SK-N-SH (cell line): ENCODE results near the gene SRD5A3. TPM values are rescaled to one million over a fixed set of nuclear protein-coding genes. Genes with fewer than 3 reads are reported as not detected.

ENCODE experiments used
- CTCF ChIA-PET: fragments of 300-600, 350-600 bp; formaldehyde crosslinking; extraction: SDS; loops from one replicate; lab custom pipeline; 2021; lab: Yijun Ruan, JAX
- POLR2A ChIA-PET: fragments of 350-600 bp; sonication (Branson Sonifier 250); formaldehyde crosslinking; extraction: SDS; loops from one replicate; lab custom pipeline; 2020; ENCODE audit warnings: antibody characterized with exemption, inconsistent platforms; lab: Yijun Ruan, JAX
- DNase-seq: peaks from one replicate; pipeline ENCODE4 v3.0.0; 2012
- H2AFZ ChIP-seq: fragments of 200-600 bp; sonication (generic); 2 replicates; pipeline ENCODE4 v1.8.1; 2016; ENCODE audit warnings: antibody characterized with exemption, mild to moderate bottlenecking, low read depth
- H3F3A ChIP-seq: fragments of 200-600 bp; sonication (generic); replicated peaks from 2 replicates; pipeline ENCODE3; 2016; ENCODE audit warnings: antibody characterized with exemption, mild to moderate bottlenecking; ENCODE audit not compliant: insufficient read depth
- H3K27ac ChIP-seq, 2 experiments: fragments of 200-500 bp in 1 of 2; fragments of 200-600 bp in 1 of 2; sonication (Bioruptor generic) in 1 of 2; sonication (generic), shearing (Covaris generic) in 1 of 2; 2 replicates each; pipeline versions ENCODE4 v1.5.1 to v1.6.1; 2014 to 2016; ENCODE audit warnings: low read depth in 2 of 2, inconsistent platforms in 1 of 2, low read length in 1 of 2, mild to moderate bottlenecking in 1 of 2, mixed read lengths in 1 of 2
- H3K27me3 ChIP-seq: fragments of 200-600 bp; sonication (generic), shearing (Covaris generic); 2 replicates; pipeline ENCODE4 v1.6.1; 2016; ENCODE audit warnings: mixed run types; ENCODE audit not compliant: insufficient read depth
- H3K36me3 ChIP-seq, 2 experiments: fragments of 200-500 bp in 1 of 2; fragments of 200-600 bp in 1 of 2; sonication (Bioruptor generic) in 1 of 2; sonication (generic) in 1 of 2; replicated peaks in 1 of 2; 2 replicates each; pipeline versions ENCODE3 to v1.5.1; 2014 to 2016; ENCODE audit warnings: low read length in 1 of 2, mild to moderate bottlenecking in 1 of 2; ENCODE audit not compliant: insufficient read depth in 2 of 2, control insufficient read depth in 1 of 2
- H3K4me1 ChIP-seq, 2 experiments: fragments of 200-500 bp in 1 of 2; fragments of 200-600 bp in 1 of 2; sonication (Bioruptor generic) in 1 of 2; sonication (generic), shearing (Covaris generic) in 1 of 2; 2 replicates each; pipeline versions ENCODE4 v1.5.1 to v1.6.1; 2014 to 2016; ENCODE audit warnings: low read depth in 1 of 2, low read length in 1 of 2, mixed run types in 1 of 2; ENCODE audit not compliant: insufficient read depth in 2 of 2, control insufficient read depth in 1 of 2
- H3K4me2 ChIP-seq: fragments of 200-600 bp; sonication (generic), shearing (Covaris generic); 2 replicates; pipeline ENCODE4 v1.6.1; 2017; ENCODE audit warnings: mixed run types
- H3K4me3 ChIP-seq, 2 experiments: fragments of 200-500 bp in 1 of 2; fragments of 200-600 bp in 1 of 2; sonication (Bioruptor generic) in 1 of 2; sonication (generic), shearing (Covaris generic) in 1 of 2; 2 replicates each; pipeline versions ENCODE4 v1.5.1 to v1.8.1; 2014 to 2016; ENCODE audit warnings: low read depth in 2 of 2, inconsistent platforms in 1 of 2, low read length in 1 of 2, mild to moderate bottlenecking in 1 of 2, mixed read lengths in 1 of 2, moderate library complexity in 1 of 2
- H3K79me2 ChIP-seq: fragments of 200-600 bp; sonication (generic); 2 replicates; pipeline ENCODE4 v1.8.1; 2017; ENCODE audit warnings: mild to moderate bottlenecking; ENCODE audit not compliant: insufficient read depth
- H3K9ac ChIP-seq: fragments of 200-600 bp; sonication (generic); 2 replicates; pipeline ENCODE4 v1.6.1; 2017; ENCODE audit warnings: mixed run types
- H3K9me2 ChIP-seq: fragments of 200-600 bp; sonication (generic); 2 replicates; pipeline ENCODE4 v1.6.1; 2017; ENCODE audit warnings: mixed run types
- H3K9me3 ChIP-seq: fragments of 200-600 bp; sonication (generic); 2 replicates; pipeline ENCODE4 v1.6.1; 2017; ENCODE audit warnings: mixed run types, mild to moderate bottlenecking, moderate library complexity
- H4K20me1 ChIP-seq: fragments of 200-600 bp; sonication (generic); 2 replicates; pipeline ENCODE4 v1.6.1; 2017; ENCODE audit warnings: mild to moderate bottlenecking, mixed run types; ENCODE audit not compliant: insufficient read depth
- ELF1 ChIP-seq: IDR thresholded peaks from 2 replicates; pipeline ENCODE4 v1.4.0; 2012
- EP300 ChIP-seq, 2 experiments: IDR thresholded peaks; 2 replicates each; pipeline versions ENCODE4 v1.4.0 to v1.6.1; 2012; ENCODE audit warnings: borderline replicate concordance in 1 of 2, low read depth in 1 of 2, low read length in 1 of 2
- EZH2phosphoT487 ChIP-seq: fragments of 200-600 bp; sonication (generic); IDR thresholded peaks from 2 replicates; pipeline ENCODE4 v1.6.1; 2017; ENCODE audit warnings: low read depth, mixed run types, mild to moderate bottlenecking, antibody characterized with exemption, moderate library complexity, borderline replicate concordance
- FOXM1 ChIP-seq: IDR thresholded peaks from 2 replicates; pipeline ENCODE4 v1.4.0; 2012; ENCODE audit warnings: low read depth, mild to moderate bottlenecking
- GABPA ChIP-seq: IDR thresholded peaks from 2 replicates; pipeline ENCODE4 v1.4.0; 2012; ENCODE audit warnings: low read depth, mild to moderate bottlenecking
- GATA2 ChIP-seq: sonication (generic); formaldehyde crosslinking; IDR thresholded peaks from 2 replicates; pipeline ENCODE4 v1.5.0; 2020; ENCODE audit warnings: mild to moderate bottlenecking, missing genetic modification reagents
- JUND ChIP-seq: IDR thresholded peaks from 2 replicates; pipeline ENCODE4 v1.4.0; 2012
- MEF2A ChIP-seq: IDR thresholded peaks from 2 replicates; pipeline ENCODE4 v1.4.0; 2012; ENCODE audit warnings: low read depth, borderline replicate concordance
- NRF1 ChIP-seq: IDR thresholded peaks from 2 replicates; pipeline ENCODE4 v1.6.1; 2012; ENCODE audit warnings: low read depth, mild to moderate bottlenecking, low read length
- PBX3 ChIP-seq: IDR thresholded peaks from 2 replicates; pipeline ENCODE4; 2012
- RAD21 ChIP-seq: IDR thresholded peaks from 2 replicates; pipeline ENCODE4 v1.6.1; 2012; ENCODE audit warnings: mild to moderate bottlenecking, low read length
- RCOR1 ChIP-seq: fragments of 150-350 bp; IDR thresholded peaks from 2 replicates; pipeline ENCODE4 v1.6.1; 2017; ENCODE audit warnings: antibody characterized with exemption, low read length
- SIN3A ChIP-seq: IDR thresholded peaks from 2 replicates; pipeline ENCODE4 v1.6.1; 2012; ENCODE audit warnings: low read depth, mild to moderate bottlenecking, low read length, moderate library complexity, borderline replicate concordance
- TAF1 ChIP-seq: IDR thresholded peaks from 2 replicates; pipeline ENCODE4 v1.6.1; 2012; ENCODE audit warnings: low read depth, mild to moderate bottlenecking, low read length, moderate library complexity, borderline replicate concordance
- TCF12 ChIP-seq: IDR thresholded peaks from 2 replicates; pipeline ENCODE4 v1.4.0; 2012
- USF2 ChIP-seq: fragments of 150-350 bp; IDR thresholded peaks from 2 replicates; pipeline ENCODE4 v1.6.1; 2017; ENCODE audit warnings: antibody characterized with exemption, low read length, low read depth, borderline replicate concordance
- YY1 ChIP-seq: IDR thresholded peaks from 2 replicates; pipeline ENCODE4 v1.4.0; 2012; ENCODE audit warnings: low read depth, mild to moderate bottlenecking
- WGBS: methylation state at CpG from one replicate; pipeline ENCODE4 v1.1.6; 2017; ENCODE audit warnings: low lambda C conversion rate; 5-methylcytosine and 5-hydroxymethylcytosine counted together
- polyA plus RNA-seq, 3 experiments: library from polyadenylated mRNA; depleted of rRNA; stranded (reverse); fragments of >200 nt; gene quantifications; 2 replicates each; pipeline ENCODE4 v1.2.3, GENCODE V29; 2012
- TF ChIP-seq, protein P1 (sequence below): IDR thresholded peaks from 2 replicates; pipeline ENCODE4 v1.4.0; 2012; ENCODE audit warnings: low read depth
- TF ChIP-seq, protein P2 (sequence below): fragments of 200-600 bp; sonication (generic); IDR thresholded peaks from 2 replicates; pipeline ENCODE4 v1.6.1; 2017; ENCODE audit warnings: antibody characterized with exemption, mild to moderate bottlenecking, moderate library complexity

Gene SRD5A3
- polyA plus RNA-seq, 1 of the 3 experiments (the other 2 are of a cell fraction), result 5.1 TPM

DNA sequence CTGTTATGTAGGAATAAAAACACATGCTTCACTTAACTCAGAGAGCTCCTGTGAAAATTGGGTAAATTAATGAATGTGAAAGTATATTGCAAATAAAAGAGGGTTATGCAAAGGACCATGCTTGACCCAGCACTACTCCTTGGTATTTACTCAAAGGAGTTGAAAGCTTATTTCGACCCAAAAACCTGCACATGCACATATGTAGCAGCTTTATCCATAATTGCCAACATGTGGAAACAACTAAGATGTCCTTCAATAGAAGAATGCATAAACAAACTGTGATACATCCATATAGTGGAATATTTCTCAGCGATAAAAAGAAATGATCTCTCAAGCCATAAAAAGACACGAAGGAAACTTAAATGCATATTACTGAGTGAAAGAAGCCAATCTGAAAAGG is 41.7 kb upstream of the SRD5A3 start:
- Histone ChIP-seq H3K36me3 (no peaks in the 10 kb centered on the region), H2AFZ (peak overlapping the region; percentile 76; the same call in 1 of the 2 replicates), H3K4me2 (no peak overlapping the region), H3F3A (no peaks in the 10 kb centered on the region), H3K27ac (no peak overlapping the region), H3K4me1 (no peaks in the 10 kb centered on the region), H3K9ac (no peak overlapping the region), H3K79me2 (no peaks in the 10 kb centered on the region), H3K27me3 (no peaks in the 10 kb centered on the region), H4K20me1 (no peaks in the 10 kb centered on the region), H3K9me2 (no peaks in the 10 kb centered on the region), H3K4me3 (no peak overlapping the region), H3K9me3 (no peaks in the 10 kb centered on the region)
- no peak for DNase-seq
- CTCF ChIA-PET, result interaction anchor here (1.2 to 1.3 kb wide), 2 partner anchors 8 to 333 kb away, joined by 3 to 4 read pairs; no protein-coding TSS in a partner anchor
- WGBS, result 42% methylated on average over 3 of the region's 3 CpGs
- POLR2A ChIA-PET, result no interaction called here
- TF ChIP-seq EP300 (IDR thresholded peaks at IDR 0.05; ENCODE audit: borderline replicate concordance in 1 of 2, low read depth in 1 of 2, low read length in 1 of 2) (no peak), ELF1 (no peak), PBX3 (no peak), NRF1 (no peak), YY1 (no peak), TCF12 (no peak), RCOR1 (no peak), GABPA (no peak), USF2 (no peak), JUND (no peak), TAF1 (no peak), GATA2 (no peak), SIN3A (no peak)
- TF ChIP-seq, protein P1, sequence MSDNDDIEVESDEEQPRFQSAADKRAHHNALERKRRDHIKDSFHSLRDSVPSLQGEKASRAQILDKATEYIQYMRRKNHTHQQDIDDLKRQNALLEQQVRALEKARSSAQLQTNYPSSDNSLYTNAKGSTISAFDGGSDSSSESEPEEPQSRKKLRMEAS, result no peak

GRCh38 chr4:55308071-55308470 is 38.0 kb upstream of the SRD5A3 start:
- no peak overlapping the region for H3K9ac ChIP-seq
- CTCF ChIA-PET, result no interaction called here
- no peaks in the 10 kb centered on the region for H3K9me3 ChIP-seq
- H3K27ac ChIP-seq, result no peak overlapping the region
- no peaks in the 10 kb centered on the region for H3K27me3 ChIP-seq
- WGBS, result 61% methylated on average over 2 of the region's 2 CpGs
- no peak overlapping the region for H3K4me2 ChIP-seq
- no peaks in the 10 kb centered on the region for H3F3A ChIP-seq
- H4K20me1 ChIP-seq, result no peaks in the 10 kb centered on the region
- H3K79me2 ChIP-seq, result no peaks in the 10 kb centered on the region
- TF ChIP-seq ELF1 (no peak), RAD21 (no peak), MEF2A (no peak), JUND (no peak), EZH2phosphoT487 (no peak), FOXM1 (no peak), GATA2 (no peak)
- TF ChIP-seq, protein P2, sequence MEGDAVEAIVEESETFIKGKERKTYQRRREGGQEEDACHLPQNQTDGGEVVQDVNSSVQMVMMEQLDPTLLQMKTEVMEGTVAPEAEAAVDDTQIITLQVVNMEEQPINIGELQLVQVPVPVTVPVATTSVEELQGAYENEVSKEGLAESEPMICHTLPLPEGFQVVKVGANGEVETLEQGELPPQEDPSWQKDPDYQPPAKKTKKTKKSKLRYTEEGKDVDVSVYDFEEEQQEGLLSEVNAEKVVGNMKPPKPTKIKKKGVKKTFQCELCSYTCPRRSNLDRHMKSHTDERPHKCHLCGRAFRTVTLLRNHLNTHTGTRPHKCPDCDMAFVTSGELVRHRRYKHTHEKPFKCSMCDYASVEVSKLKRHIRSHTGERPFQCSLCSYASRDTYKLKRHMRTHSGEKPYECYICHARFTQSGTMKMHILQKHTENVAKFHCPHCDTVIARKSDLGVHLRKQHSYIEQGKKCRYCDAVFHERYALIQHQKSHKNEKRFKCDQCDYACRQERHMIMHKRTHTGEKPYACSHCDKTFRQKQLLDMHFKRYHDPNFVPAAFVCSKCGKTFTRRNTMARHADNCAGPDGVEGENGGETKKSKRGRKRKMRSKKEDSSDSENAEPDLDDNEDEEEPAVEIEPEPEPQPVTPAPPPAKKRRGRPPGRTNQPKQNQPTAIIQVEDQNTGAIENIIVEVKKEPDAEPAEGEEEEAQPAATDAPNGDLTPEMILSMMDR, result no peak
- POLR2A ChIA-PET, result no interaction called here
- no peak overlapping the region for H3K4me3 ChIP-seq
- H3K4me1 ChIP-seq, result no peaks in the 10 kb centered on the region
- no peak for DNase-seq
- H2AFZ ChIP-seq, result no peak overlapping the region
- H3K9me2 ChIP-seq, result no peaks in the 10 kb centered on the region
- H3K36me3 ChIP-seq, result no peaks in the 10 kb centered on the region
